Uterus (tissue), 4 donors: ENCODE measurements around the gene LGR6. TPM values are rescaled to one million over a fixed set of nuclear protein-coding genes. Genes with fewer than 3 reads are reported as not detected.

ENCODE experiments used
- DNase-seq, 2 donors: peaks; one replicate each; pipeline ENCODE4 v3.0.0-alpha.2; 2019 to 2020
- H3K27ac ChIP-seq, 2 donors: fragments of 200-600 bp; sonication (generic); 1 replicate in 1 of 2; 2 replicates in 1 of 2; pipeline ENCODE4 v1.5.1; 2016 to 2018
- H3K27me3 ChIP-seq, 2 donors: fragments of 200-600 bp; sonication (generic); one replicate each; pipeline ENCODE4 v1.5.1; 2018 to 2019; ENCODE audit warnings: control low read depth in 1 of 2
- H3K36me3 ChIP-seq, 2 donors: fragments of 200-600 bp; sonication (generic); one replicate each; pipeline ENCODE4 v1.5.1; 2019; ENCODE audit warnings: control low read depth in 1 of 2
- H3K4me1 ChIP-seq, 2 donors: fragments of 200-600 bp; sonication (generic); one replicate each; pipeline ENCODE4 v1.5.1; 2018 to 2019; ENCODE audit warnings: control low read depth in 1 of 2
- H3K4me3 ChIP-seq, 2 donors: fragments of 200-600 bp; sonication (generic); 1 replicate in 1 of 2; 2 replicates in 1 of 2; pipeline ENCODE4 v1.5.1; 2018 to 2019; ENCODE audit warnings: mild to moderate bottlenecking in 1 of 2
- H3K9me3 ChIP-seq, 2 donors: fragments of 200-600 bp; sonication (generic); one replicate each; pipeline ENCODE4 v1.5.1; 2019; ENCODE audit warnings: control low read depth in 1 of 2
- CTCF ChIP-seq, 4 experiments: fragments of 200-600 bp in 2 of 4; fragments of 450-650 bp in 2 of 4; sonication (generic) in 2 of 4; IDR thresholded peaks; one replicate each; pipeline ENCODE4 v1.5.1; 2016 to 2019; ENCODE audit warnings: antibody characterized with exemption in 4 of 4, mild to moderate bottlenecking in 2 of 4, moderate library complexity in 1 of 4
- POLR2A ChIP-seq, 2 donors: fragments of 450-650 bp; IDR thresholded peaks; one replicate each; pipeline ENCODE4 v1.6.1; 2016; ENCODE audit warnings: antibody characterized with exemption in 2 of 2, mild to moderate bottlenecking in 1 of 2, moderate library complexity in 1 of 2
- intact Hi-C: fragments of 100-400 bp; cut with DNase I; formaldehyde crosslinking; loops from one replicate; pipeline ENCODE4 v1.15.1; 2023; ENCODE audit warnings: low total_unique reads
- total RNA-seq, 4 donors: library from RNA; depleted of rRNA in 3 of 4; stranded (reverse); fragments of >200 nt in 3 of 4; gene quantifications; one replicate each; pipeline versions ENCODE4 v1.1.0 to v1.2.4, GENCODE V29; 2014 to 2023
- donor health status: DM: yes; HTN: yes; CAD: no.

Gene LGR6
- total RNA-seq, 4 donors from 2014 or later: 3.5 to 7.2 (median 4.0) TPM; not detected in 1

GRCh38 chr1:202324646-202325045 lies 131.0 kb downstream of the LGR6 start:
- intact Hi-C loops: no loop called here
- no peak for TF ChIP-seq CTCF (IDR thresholded peaks at IDR 0.05)
- TF ChIP-seq POLR2A (IDR thresholded peaks at IDR 0.05): no peak
- no peaks in the 10 kb centered on the region for H3K36me3 ChIP-seq
- no peaks in the 10 kb centered on the region for H3K27me3 ChIP-seq
- no peaks in the 10 kb centered on the region for H3K4me1 ChIP-seq
- no peak for DNase-seq
- no peak overlapping the region for H3K4me3 ChIP-seq
- no peak overlapping the region for H3K27ac ChIP-seq
- H3K9me3 ChIP-seq: no peaks in the 10 kb centered on the region

GRCh38 chr1:202329891-202330290 lies 136.3 kb downstream of the LGR6 start:
- H3K4me3 ChIP-seq: no peak overlapping the region
- TF ChIP-seq CTCF (IDR thresholded peaks at IDR 0.05) (no peak), POLR2A (IDR thresholded peaks at IDR 0.05) (no peak)
- intact Hi-C loops: no loop called here
- no peaks in the 10 kb centered on the region for H3K4me1 ChIP-seq
- H3K9me3 ChIP-seq: no peaks in the 10 kb centered on the region
- H3K27me3 ChIP-seq: no peaks in the 10 kb centered on the region
- H3K36me3 ChIP-seq: no peaks in the 10 kb centered on the region
- no peak for DNase-seq
- H3K27ac ChIP-seq: no peak overlapping the region

- Histone ChIP-seq H3K36me3 (no peaks in the 10 kb centered on the region), H3K27me3 (no peaks in the 10 kb centered on the region), H3K4me1 (no peaks in the 10 kb centered on the region), H3K9me3 (no peaks in the 10 kb centered on the region), H3K4me3 (no peak overlapping the region), H3K27ac (no peak overlapping the region)
- intact Hi-C loops: no loop called here
- TF ChIP-seq CTCF (IDR thresholded peaks at IDR 0.05) (no peak), POLR2A (IDR thresholded peaks at IDR 0.05) (no peak)
- no peak for DNase-seq
Measured at GRCh38 chr1:202333861-202334260, 140.3 kb downstream of the LGR6 start.

- intact Hi-C loops: loop anchor here (10.0 kb wide), 1 partner anchor 261 kb away; no protein-coding TSS in a partner anchor
- TF ChIP-seq CTCF (IDR thresholded peaks at IDR 0.05) (peak; percentile 57 to 78 (median 72)), POLR2A (IDR thresholded peaks at IDR 0.05) (no peak)
Measured at GRCh38 chr1:202343652-202344349, 150.2 kb downstream of the LGR6 start.

GRCh38 chr1:202348005-202348508 lies 154.5 kb downstream of the LGR6 start:
- no peak overlapping the region for H3K4me3 ChIP-seq
- peak overlapping the region; percentile 36 to 49 for H3K27ac ChIP-seq

More at GRCh38 chr1:202343652-202344349, 150.2 kb downstream of the LGR6 start:
- no peak for DNase-seq
- no peak overlapping the region for H3K27ac ChIP-seq
- H3K27me3 ChIP-seq: no peaks in the 10 kb centered on the region
- no peaks in the 10 kb centered on the region for H3K36me3 ChIP-seq
- peaks cover 0 to 3% of the 10 kb centered on the region in 2 donors for H3K4me1 ChIP-seq
- H3K4me3 ChIP-seq: no peak overlapping the region
- no peaks in the 10 kb centered on the region for H3K9me3 ChIP-seq

More at GRCh38 chr1:202348005-202348508, 154.5 kb downstream of the LGR6 start:
- DNase-seq: no peak
- intact Hi-C loops: loop anchor here (10.0 kb wide), 1 partner anchor 257 kb away; no protein-coding TSS in a partner anchor
- no peaks in the 10 kb centered on the region for H3K36me3 ChIP-seq
- H3K9me3 ChIP-seq: no peaks in the 10 kb centered on the region
- H3K4me1 ChIP-seq: no peaks in the 10 kb centered on the region
- TF ChIP-seq POLR2A (IDR thresholded peaks at IDR 0.05) (no peak), CTCF (IDR thresholded peaks at IDR 0.05) (no peak)
- H3K27me3 ChIP-seq: no peaks in the 10 kb centered on the region
